ACC112 (cell line): ENCODE data around the gene ADAT3.

Experiments
- H2AFZ ChIP-seq: fragments of 200-600 bp; sonication (generic); one replicate; pipeline ENCODE4 v1.6.0; 2017; ENCODE audit warnings: antibody characterized with exemption, low read length; ENCODE audit not compliant: unreplicated experiment
- H3K27ac ChIP-seq: fragments of 200-600 bp; sonication (generic); 2 replicates; pipeline ENCODE4 v1.5.1; 2014; ENCODE audit warnings: low read depth, mild to moderate bottlenecking, antibody characterized with exemption, low read length, moderate library complexity
- H3K27me3 ChIP-seq: fragments of 200-600 bp; sonication (generic); 2 replicates; pipeline ENCODE4 v1.6.1; 2014; ENCODE audit warnings: mild to moderate bottlenecking, antibody characterized with exemption, low read length, moderate library complexity, mixed read lengths; ENCODE audit not compliant: insufficient read depth
- H3K36me3 ChIP-seq: fragments of 200-600 bp; sonication (generic); 2 replicates; pipeline ENCODE4 v1.6.1; 2016; ENCODE audit warnings: mild to moderate bottlenecking, antibody characterized with exemption, low read length, moderate library complexity, mixed read lengths; ENCODE audit not compliant: insufficient read depth
- H3K4me1 ChIP-seq: fragments of 200-600 bp; sonication (generic); one replicate; pipeline ENCODE4 v1.6.1; 2016; ENCODE audit warnings: low read length, mixed read lengths; ENCODE audit not compliant: insufficient read depth, unreplicated experiment, control insufficient read depth
- H3K4me3 ChIP-seq: fragments of 200-600 bp; sonication (generic); 2 replicates; pipeline ENCODE4 v1.5.1; 2014; ENCODE audit warnings: mild to moderate bottlenecking, low read depth, low read length
- H3K79me2 ChIP-seq: fragments of 200-600 bp; sonication (generic); one replicate; pipeline ENCODE4 v1.6.0; 2016; ENCODE audit warnings: low read length; ENCODE audit not compliant: control insufficient read depth, unreplicated experiment, insufficient read depth

ADAT3 gene

DNA sequence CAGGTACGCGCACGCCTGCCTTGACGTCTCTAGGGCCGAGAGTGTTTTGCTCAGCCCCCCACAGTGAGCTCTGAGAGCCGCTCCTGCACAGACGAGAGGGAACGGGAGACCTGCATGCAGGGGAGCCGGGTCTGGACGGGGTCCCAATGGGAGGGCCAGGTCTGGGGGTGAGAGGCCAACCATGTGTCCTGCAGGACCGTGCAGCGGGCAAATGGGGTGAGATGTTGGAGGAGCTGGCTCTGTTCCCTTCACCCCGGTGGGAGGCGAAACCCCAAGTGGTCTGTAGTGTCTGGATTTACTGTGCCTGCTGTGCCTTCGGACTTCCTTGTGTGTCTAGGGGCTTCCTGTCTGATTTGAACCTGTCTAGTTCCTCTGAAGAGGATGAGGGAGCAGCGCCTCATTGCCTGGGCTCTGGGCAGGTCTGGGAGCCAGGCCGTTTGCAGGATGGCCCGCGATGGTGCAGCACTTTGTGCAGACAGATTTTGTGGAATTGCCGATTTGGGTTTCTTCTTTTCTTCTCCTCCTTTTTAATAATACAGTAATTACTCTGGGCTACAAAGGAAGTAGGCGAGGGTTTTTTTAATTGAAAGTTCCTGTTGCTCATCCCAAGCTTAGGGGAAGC, 37.8 kb downstream of the ADAT3 start:
- peaks cover 5% of the 10 kb centered on the region for H3K4me1 ChIP-seq
- H3K36me3 ChIP-seq = no peaks in the 10 kb centered on the region
- no peak overlapping the region for H2AFZ ChIP-seq
- peak overlapping the region; percentile 82 for H3K4me3 ChIP-seq
- no peak overlapping the region for H3K27ac ChIP-seq
- H3K79me2 ChIP-seq = peaks cover 52% of the 10 kb centered on the region
- no peaks in the 10 kb centered on the region for H3K27me3 ChIP-seq

DNA sequence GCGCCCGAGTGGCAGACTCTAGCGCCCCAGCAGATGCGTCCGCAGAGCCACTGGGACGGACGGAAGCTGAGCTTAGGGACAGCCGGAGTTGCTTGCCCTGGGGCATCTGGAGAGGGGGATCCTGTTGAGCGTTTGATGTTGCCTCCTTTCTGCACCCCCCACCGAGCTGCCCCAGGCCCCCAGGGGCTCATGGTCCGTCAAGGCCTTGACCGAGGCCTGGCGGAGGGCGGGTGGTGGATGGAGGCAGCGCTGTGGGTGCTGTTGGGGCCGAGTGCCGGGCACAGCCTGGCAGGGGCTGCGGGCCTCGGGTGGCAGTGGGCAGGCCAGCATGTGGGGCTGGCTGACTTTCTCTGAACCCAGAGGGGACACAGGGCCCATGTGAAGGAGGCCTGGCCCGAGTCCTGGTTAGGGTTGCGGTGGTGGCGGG, 38.5 kb downstream of the ADAT3 start:
- peaks cover 5% of the 10 kb centered on the region for H3K4me1 ChIP-seq
- no peak overlapping the region for H2AFZ ChIP-seq
- no peaks in the 10 kb centered on the region for H3K27me3 ChIP-seq
- no peak overlapping the region for H3K27ac ChIP-seq
- no peaks in the 10 kb centered on the region for H3K36me3 ChIP-seq
- H3K4me3 ChIP-seq = no peak overlapping the region; the same call in 1 of the 2 replicates
- H3K79me2 ChIP-seq = peaks cover 55% of the 10 kb centered on the region

DNA sequence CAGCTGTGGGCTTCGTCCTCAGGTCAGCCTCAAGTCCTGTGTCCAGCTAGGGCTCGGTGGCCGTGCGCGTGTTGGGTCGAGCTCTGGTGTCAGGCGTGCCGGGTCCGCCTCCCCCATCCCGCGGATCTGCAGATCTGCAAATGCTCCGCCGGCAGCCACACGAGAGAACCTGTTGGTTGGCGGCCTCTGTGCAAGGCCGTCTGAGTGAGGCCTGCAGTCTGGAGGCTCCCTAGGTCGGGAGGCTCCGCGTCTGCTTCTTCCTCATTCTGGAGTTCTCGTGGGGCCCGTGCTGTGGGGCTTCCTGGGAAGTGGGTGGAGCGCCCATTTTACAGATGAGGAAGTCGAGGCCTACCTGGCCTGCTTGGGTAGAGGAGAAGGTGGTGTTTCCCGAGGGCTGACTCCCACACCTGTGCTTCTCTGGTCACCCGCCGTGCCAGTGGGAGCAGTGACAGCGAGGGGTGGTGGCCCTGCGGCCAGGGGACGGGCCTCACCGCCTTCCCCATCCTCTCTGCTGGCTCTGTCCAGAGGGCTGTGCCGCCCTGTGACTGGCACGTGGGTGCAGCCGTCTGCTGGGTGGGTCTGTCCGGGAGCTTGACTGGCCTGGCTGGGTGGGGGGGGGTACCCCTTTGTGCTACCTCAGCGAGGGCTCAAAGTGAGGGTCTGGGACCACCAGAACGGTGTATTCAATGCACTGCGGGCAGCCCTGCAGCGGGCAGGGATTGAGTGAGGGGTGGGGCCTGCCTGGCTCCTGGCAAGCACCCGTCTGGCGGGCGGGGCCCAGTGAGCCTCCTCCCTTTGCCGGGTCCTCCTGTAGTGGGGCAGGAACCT, 39.1 kb downstream of the ADAT3 start:
- Histone ChIP-seq H3K79me2 (peaks cover 62% of the 10 kb centered on the region), H3K36me3 (no peaks in the 10 kb centered on the region), H2AFZ (no peak overlapping the region), H3K27ac (no peak overlapping the region), H3K4me1 (peaks cover 5% of the 10 kb centered on the region), H3K27me3 (no peaks in the 10 kb centered on the region), H3K4me3 (no peak overlapping the region)

DNA sequence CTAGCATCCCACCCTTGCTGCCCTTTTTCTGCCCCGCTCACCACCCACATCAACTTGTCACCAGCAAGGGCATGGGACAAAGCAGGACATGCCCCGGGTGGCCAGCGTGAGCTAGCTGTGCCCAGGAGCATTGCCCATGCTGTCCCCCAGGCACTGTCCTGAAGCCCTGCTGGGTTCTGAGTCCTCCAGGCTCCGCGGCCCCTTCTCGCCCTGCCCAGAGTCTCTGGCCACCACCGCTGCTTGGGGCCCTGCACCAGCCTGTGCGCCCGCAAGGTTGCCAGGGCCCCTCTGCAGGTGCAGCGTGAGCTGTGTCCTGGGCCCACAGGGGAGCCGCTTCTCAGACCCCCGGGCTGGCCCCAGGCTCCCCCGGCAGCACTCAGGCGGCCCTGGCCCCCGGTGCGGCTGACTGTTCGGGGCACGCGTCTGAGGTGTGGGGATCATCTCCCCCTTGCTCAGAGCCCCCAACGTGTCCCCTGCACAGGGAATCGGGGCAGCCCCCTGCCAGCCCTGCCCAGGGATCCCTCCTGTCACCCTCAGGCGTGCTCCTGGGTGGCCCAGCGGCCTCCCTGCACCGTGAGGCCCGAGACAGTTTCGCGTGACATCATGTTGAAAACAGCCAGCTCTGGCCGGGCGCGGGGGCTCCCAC, 39.8 kb downstream of the ADAT3 start:
- peaks cover 5% of the 10 kb centered on the region for H3K4me1 ChIP-seq
- no peaks in the 10 kb centered on the region for H3K27me3 ChIP-seq
- H3K79me2 ChIP-seq = peaks cover 67% of the 10 kb centered on the region
- no peak overlapping the region for H2AFZ ChIP-seq
- H3K27ac ChIP-seq = no peak overlapping the region
- H3K36me3 ChIP-seq = no peaks in the 10 kb centered on the region
- no peak overlapping the region for H3K4me3 ChIP-seq

DNA sequence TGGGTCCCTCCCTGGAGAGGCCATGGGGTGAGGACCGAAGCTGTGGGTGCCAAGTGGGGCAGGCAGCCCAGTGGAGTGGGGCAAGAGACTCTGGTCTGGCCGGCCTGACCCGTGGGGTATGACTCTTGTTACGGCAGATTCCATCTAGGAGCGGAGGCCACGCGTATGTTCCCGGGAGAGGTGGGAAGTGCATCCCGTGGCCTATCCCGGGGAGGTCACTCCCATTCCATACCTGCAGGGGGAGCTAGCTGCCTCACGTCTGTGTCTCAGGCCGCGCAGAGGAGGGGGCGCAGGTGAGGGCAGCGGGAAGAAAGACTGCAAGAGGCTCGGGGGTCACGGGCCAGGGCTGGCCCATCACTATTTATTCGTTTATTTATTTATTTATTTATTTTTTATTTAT, 40.7 kb downstream of the ADAT3 start:
- Histone ChIP-seq H2AFZ (no peak overlapping the region), H3K27me3 (no peaks in the 10 kb centered on the region), H3K36me3 (no peaks in the 10 kb centered on the region), H3K27ac (no peak overlapping the region), H3K79me2 (peaks cover 73% of the 10 kb centered on the region), H3K4me1 (peaks cover 5% of the 10 kb centered on the region), H3K4me3 (no peak overlapping the region)

DNA sequence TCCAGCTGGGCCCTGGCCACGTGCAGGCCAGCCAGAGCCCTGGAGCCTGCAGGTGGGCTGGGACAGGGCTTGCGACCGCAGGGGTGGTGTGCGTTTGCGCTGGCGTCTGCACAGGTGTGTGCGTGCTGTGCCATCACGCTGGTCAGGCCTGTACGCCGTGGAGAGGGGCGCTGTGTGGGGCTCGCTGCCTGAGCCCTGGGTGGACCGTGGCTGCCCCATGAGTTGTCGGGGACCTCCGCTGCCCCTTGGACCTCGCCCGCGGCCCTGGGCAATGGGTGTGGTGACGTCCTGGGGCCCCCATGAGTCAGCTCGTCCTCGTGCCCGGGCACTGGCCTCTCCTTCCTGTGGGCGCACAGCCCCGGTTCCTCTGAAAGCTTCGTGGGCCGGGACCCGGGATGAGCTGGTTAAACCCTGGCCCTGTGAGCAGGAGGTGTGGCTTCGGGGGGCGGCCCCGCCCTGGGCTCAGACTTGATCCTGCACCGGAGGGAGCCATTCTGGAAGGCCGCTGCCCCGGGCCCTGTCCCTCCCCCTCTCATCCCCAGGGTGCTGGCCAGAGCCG, 42.5 kb downstream of the ADAT3 start:
- no peak overlapping the region for H3K4me3 ChIP-seq
- H3K36me3 ChIP-seq = no peaks in the 10 kb centered on the region
- H3K27me3 ChIP-seq = no peaks in the 10 kb centered on the region
- peaks cover 5% of the 10 kb centered on the region for H3K4me1 ChIP-seq
- H3K27ac ChIP-seq = no peak overlapping the region
- H3K79me2 ChIP-seq = peaks cover 75% of the 10 kb centered on the region
- no peak overlapping the region for H2AFZ ChIP-seq

DNA sequence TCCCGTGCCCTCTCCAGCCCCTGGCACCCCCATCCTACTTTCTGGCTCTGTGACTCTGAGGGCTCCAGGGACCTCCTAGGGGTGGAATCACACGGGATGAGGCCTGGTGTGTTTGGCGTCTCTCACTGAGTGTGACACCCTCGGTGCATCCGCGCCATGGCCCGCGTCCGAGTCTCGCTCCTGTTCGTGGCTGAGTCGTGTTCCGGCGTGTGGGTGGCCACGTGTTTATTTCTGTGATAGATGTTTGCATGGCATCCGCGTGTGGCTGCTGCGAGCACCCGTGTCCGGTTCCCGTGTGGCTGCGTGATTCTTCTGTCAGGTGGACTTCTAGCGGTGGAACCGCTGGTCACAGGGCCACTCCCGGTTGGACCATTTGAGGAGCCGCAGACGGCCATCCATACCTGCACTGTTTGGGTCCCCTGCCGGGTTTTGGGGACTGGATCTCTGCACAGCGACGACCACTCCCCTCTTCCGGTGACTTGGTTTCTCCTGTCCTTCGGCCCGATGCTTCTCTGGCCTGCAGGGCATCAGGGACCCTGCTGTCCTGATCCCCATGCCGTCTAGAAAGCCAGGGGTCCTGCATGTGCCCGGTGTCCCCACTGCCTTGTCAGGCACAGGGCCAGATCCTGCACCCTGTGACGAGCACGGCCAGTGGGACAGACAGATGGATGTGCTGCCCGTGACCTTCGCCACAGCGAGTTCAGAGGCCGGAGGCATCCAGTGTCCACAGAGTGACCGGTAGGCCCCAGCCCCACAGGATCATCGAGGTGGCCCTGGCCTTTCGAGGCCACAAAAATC, 44.3 kb downstream of the ADAT3 start:
- no peaks in the 10 kb centered on the region for H3K36me3 ChIP-seq
- H3K27me3 ChIP-seq = no peaks in the 10 kb centered on the region
- H2AFZ ChIP-seq = no peak overlapping the region
- H3K79me2 ChIP-seq = peaks cover 64% of the 10 kb centered on the region
- no peak overlapping the region for H3K4me3 ChIP-seq
- H3K4me1 ChIP-seq = no peaks in the 10 kb centered on the region
- no peak overlapping the region for H3K27ac ChIP-seq

DNA sequence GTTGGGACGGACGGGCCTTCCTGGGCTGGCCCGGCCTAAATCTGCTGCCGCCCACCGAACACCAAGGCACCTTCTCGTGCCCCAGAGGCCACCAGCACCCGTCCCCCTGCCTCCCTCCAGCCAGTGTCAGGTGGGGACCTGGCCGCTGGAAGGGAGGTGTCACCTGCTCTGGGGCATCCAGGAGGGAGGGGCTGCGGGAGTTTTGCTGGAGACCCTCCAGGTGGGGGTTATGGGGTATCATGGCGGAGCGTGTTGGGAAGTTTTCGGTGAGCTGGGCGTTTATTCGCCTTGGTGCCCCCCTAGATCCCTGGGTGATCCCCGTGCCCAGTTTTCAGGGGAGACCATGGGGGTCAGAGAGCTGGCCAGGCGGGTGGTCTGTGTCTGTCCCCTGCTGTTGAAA, 45.4 kb downstream of the ADAT3 start:
- no peaks in the 10 kb centered on the region for H3K36me3 ChIP-seq
- no peaks in the 10 kb centered on the region for H3K27me3 ChIP-seq
- H2AFZ ChIP-seq = no peak overlapping the region
- no peaks in the 10 kb centered on the region for H3K4me1 ChIP-seq
- H3K4me3 ChIP-seq = no peak overlapping the region
- H3K79me2 ChIP-seq = peaks cover 56% of the 10 kb centered on the region
- H3K27ac ChIP-seq = no peak overlapping the region

DNA sequence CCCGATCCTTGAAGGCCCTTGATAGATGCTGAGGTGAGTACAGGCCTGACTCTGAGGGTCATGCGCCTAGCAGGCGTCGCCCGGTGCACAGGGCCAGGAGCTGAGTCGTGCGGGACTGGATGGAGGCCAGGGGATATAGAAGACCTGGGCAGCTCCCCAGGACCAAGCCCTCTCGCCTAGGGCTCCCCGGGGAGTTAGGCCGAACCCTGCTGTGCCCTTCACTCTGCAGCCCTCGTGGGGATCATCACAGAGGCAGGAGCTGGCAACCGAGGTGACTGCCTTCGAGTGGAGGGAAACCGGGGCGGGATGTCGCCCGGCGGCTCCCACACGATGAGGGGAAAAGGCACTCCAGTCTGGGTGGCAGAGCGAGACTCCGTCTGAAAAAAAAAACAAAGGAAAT, 47.4 kb downstream of the ADAT3 start:
- Histone ChIP-seq H3K4me1 (no peaks in the 10 kb centered on the region), H3K4me3 (no peak overlapping the region), H3K27ac (no peak overlapping the region), H3K79me2 (peaks cover 45% of the 10 kb centered on the region), H3K27me3 (no peaks in the 10 kb centered on the region), H3K36me3 (no peaks in the 10 kb centered on the region), H2AFZ (no peak overlapping the region)

DNA sequence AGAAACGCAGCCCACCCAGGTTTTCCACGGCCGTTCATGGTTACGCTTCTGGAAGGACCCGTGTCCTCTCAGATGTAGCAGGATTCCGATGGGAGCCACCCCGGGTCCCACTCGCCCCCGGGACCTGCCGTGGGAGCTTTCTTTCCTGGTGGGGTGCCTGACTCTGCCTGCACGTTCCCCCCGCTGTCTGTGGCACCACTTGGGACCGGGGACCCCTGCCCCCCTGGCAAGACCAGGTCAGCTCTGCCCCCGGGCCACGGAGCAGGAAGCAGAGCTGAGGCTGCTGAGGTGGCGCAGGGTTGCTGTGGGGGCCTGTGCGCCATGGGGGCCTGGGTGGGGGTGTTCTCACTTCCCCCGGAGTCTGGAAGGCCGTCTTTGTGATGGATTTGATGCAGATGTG, 47.8 kb downstream of the ADAT3 start:
- Histone ChIP-seq H3K27me3 (no peaks in the 10 kb centered on the region), H3K79me2 (peaks cover 41% of the 10 kb centered on the region), H2AFZ (no peak overlapping the region), H3K4me3 (no peak overlapping the region), H3K4me1 (no peaks in the 10 kb centered on the region), H3K27ac (no peak overlapping the region), H3K36me3 (no peaks in the 10 kb centered on the region)
